HG02642 (cell line): ENCODE measurements around the gene TTC34.
"Not testable (repeated sequence)": the region's sequence is repeated elsewhere in the genome, so short reads cannot be mapped to it uniquely, and the experiment has no call there.

ENCODE experiments used
- ATAC-seq: cut with Tn5 transposase; IDR thresholded peaks from one replicate; pipeline ENCODE4 v1.9.1; 2021; ENCODE audit warnings: mild to moderate bottlenecking; ENCODE audit not compliant: unreplicated experiment, poor library complexity

Gene TTC34

DNA sequence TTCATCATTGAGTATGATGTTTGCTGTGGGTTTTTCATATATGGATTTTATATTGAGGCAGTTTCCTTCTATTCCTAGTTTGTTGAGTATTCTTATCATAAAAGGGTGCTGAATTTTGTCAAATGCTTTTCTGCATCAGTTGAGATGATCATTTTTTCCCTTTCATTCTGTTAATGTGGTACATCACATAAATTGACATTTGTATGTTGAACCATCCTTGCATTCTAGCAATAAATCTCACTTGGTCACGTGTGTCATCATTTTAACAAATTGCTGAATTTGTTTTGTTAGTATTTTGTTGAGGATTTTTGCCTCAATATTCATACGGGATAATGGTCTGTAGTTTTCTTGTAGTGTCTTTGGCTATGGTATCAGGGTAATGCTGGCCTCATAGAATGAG, 19.9 kb downstream of the TTC34 start:
- no peak for ATAC-seq

DNA sequence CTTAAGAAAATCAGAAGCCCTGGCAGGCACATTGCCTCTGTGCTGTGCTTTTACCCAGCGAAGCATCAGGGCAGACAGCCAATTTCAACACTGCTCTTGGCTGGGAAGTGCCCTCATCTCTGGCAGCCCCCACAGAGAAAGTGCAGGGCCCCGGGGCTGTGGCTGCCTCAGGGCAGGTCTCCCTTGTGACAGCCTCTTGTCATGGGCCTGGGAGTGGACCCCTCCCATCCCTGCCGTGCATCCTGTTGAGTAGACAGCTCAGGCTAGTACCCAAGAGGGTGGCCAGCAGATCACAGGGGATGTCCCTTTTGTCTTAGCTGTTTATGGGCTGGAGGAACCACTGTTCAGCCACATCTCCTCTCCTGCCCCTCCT, 23.3 kb downstream of the TTC34 start:
- no peak for ATAC-seq

DNA sequence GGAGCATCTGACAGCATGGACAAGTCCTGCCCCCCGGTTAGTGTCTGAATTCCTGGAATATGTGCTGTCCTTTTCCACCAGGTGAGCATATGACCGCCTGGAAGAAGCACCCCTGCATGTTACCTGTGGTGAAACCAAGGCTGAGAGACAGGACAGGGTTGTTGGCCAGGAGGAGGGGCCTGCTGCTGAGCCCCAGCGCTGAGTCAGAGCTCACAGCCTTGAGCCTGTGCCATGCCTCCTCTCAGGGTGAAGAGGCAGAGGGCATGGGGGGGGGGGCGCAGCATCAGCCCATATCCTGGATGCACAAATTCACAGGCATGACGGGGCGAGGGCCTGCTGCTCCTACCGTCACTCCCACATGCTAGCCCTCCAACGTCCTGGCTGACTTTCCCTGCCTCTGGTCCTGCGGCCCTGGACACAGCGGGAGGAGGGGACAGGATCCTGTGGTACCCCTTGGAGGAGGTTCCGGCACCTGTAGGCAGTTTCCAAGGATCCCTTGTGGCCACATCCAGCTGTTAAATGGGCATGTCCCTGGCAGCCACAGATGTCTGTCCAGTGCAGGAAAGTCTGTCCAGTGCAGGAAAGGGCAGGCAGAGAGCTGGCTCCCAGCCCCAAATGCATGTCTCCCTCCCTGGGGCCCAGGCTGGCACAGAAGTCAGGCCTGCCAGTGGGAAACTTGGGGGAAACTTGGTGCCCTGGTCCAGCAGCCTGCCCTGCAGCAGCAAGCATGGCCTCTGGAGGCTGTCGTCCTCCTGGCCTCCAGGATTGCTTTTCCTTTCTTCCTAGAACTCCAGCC, 23.9 kb downstream of the TTC34 start:
- ATAC-seq = no peak

DNA sequence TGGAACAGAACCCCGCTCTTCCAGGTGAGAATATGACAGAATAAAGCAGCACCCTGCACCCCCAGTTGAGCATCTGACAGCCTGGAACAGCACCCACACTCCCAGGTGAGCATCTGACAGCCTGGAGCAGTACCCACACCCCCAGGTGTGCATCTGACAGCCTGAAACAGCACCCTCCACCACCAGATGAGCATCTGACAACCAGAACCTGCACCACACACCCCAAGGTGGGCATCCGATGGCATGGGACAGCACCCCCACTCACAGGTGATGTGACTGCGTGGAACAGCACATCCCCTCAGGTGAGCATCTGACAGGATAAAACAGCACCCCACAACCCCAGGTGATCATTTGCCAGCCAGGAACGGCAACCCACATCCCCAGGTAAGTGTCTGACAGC, 26.2 kb downstream of the TTC34 start:
- ATAC-seq = not testable (repeated sequence)

DNA sequence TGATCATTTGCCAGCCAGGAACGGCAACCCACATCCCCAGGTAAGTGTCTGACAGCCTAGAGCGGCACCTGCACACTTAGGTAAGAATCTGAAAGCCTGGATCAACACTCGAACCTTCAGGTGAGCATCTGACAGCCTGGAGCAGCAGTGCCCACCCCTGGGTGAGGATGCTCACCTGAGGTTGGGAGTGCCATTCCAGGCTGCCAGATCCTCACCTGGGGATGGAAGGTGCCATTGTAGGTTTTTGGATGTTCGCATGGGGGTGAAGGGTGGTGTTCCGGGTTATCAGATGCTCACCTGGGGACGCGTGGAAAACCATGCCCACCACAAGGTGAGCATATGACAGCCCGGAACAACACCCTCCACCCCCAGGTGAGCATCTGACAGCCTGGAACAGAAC, 33.4 kb downstream of the TTC34 start:
- ATAC-seq = not testable (repeated sequence)

DNA sequence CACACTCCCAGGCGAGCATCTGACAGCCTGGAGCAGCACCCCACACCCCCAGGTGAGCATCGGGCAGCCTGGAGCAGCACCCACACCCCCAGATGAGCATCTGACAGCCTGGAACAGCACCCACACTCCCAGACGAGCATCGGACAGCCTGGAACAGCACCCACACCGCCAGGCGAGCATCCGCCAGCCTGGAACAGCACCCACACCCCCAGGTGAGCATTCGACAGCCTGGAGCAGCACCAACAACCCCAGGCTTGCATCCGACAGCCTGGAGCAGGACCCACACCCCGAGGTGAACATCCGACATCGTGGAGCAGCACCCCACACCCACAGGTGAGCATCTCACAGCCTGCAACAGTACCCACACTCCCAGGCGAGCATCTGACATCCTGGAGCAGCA, 42.1 kb downstream of the TTC34 start:
- ATAC-seq = not testable (repeated sequence)

DNA sequence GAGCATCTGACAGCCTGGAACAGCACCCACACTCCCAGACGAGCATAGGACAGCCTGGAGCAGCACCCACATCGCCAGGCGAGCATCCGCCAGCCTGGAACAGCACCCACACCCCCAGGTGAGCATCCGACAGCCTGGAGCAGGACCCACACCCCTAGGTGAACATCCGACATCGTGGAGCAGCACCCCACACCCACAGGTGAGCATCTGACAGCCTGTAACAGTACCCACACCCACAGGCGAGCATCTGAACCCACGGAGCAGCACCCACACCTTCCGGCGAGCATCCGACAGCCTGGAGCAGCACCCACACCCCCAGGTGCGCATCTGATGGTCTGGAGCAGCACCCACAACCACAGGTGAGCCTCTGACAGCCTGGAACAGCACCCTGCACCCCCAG, 44.0 kb downstream of the TTC34 start:
- not testable (repeated sequence) for ATAC-seq

DNA sequence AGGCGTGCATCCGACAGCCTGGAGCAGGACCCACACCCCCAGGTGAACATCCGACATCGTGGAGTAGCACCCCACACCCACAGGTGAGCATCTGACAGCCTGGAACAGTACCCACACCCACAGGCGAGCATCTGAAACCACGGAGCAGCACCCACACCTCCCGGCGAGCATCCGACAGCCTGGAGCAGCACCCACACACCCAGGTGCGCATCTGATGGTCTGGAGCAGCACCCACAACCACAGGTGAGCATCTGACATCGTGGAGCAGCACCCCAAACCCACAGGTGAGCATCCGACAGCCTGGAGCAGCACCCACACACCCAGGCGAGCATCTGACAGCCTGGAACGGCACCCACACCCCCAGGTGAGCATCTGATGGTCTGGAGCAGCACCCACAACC, 46.1 kb downstream of the TTC34 start:
- ATAC-seq = not testable (repeated sequence)

DNA sequence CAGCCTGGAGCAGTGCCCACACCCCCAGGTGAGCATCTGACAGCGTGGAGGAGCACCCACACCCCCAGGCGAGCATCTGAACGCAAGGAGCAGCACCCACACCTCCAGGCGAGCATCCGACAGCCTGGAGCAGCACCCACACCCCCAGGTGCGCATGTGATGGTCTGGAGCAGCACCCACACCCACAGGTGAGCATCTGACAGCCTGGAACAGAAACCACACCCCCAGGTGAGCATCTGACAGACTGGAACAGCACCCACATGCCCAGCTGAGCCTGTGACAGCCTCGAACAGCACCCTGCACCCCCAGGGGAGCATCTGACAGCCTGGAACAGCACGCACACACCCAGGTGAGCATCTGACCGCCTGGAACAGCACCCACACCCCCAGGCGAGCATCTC, 46.9 kb downstream of the TTC34 start:
- not testable (repeated sequence) for ATAC-seq

DNA sequence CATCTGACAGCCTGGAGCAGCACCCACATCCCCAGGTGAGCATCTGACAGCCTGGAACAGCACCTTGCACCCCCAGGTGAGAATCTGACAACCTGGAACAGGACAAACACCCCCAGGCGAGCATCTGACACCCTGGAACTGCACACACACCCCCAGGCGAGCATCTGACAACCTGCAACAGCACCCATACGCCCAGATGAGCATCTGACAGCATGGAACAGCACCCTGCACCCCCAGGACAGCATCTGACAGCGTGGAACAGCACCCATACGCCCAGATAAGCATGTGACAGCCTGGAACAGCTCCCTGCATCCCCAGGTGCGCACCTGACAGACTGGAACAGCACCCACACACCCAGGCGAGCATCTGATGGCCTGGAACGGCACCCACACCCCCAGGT, 49.0 kb downstream of the TTC34 start:
- not testable (repeated sequence) for ATAC-seq

DNA sequence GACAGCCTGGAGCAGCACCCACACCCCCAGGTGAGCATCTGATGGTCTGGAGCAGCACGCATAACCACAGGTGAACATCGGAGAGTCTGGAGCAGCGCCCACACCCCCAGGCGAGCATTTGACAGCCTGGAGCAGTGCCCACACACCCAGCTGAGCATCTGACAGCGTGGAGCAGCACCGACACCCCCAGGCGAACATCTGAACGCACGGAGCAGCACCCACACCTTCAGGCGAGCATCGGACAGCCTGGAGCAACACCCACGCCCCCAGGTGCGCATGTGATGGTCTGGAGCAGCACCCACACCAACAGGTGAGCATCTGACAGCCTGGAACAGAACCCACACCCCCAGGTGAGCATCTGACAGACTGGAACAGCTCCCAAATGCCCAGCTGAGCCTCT, 49.6 kb downstream of the TTC34 start:
- not testable (repeated sequence) for ATAC-seq

DNA sequence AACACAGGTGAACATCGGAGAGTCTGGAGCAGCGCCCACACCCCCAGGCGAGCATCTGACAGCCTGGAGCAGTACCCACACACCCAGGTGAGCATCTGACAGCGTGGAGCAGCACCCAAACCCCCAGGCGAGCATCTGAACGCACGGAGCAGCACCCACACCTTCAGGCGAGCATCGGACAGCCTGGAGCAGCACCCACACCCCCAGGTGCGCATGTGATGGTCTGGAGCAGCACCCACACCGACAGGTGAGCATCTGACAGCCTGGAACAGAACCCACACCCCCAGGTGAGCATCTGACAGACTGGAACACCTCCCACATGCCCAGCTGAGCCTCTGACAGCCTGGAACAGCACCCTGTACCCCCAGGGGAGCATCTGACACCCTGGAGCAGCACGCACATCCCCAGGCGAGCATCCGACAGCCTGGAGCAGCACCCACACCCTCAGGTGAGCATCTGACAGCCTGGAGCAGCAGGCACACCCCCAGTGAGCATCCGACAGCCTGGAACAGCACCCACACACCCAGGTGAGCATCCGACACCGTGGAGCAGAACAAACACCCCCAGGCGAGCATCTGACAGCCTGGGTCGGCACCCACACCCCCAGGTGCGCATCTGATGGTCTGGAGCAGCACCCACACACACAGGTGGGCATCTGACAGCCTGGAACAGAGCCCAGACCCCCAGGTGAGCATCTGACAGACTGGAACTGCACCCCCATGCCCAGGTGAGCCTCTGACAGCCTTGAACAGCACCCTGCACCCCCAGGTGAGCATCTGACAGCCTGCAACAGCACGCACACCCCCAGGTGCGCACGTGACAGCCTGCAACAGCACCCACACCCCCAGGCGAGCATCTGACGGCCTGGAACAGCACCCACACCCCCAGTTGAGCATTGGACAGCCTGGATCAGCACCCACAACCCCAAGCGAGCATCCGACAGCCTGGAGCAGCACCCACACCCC, 50.4 kb downstream of the TTC34 start:
- ATAC-seq = not testable (repeated sequence)

DNA sequence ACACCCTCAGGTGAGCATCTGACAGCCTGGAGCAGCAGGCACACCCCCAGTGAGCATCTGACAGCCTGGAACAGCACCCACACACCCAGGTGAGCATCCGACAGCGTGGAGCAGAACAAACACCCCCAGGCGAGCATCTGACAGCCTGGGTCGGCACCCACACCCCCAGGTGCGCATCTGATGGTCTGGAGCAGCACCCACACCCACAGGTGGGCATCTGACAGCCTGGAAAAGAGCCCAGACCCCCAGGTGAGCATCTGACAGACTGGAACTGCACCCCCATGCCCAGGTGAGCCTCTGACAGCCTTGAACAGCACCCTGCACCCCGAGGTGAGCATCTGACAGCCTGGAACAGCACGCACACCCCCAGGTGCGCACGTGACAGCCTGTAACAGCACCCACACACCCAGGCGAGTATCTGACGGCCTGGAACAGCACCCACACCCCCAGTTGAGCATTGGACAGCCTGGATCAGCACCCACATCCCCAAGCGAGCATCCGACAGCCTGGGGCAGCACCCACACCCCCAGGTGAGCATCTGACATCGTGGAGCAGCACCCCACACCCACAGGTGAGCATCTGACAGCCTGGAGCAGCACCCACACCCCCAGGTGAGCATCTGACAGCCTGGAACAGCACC, 51.3 kb downstream of the TTC34 start:
- ATAC-seq = not testable (repeated sequence)

DNA sequence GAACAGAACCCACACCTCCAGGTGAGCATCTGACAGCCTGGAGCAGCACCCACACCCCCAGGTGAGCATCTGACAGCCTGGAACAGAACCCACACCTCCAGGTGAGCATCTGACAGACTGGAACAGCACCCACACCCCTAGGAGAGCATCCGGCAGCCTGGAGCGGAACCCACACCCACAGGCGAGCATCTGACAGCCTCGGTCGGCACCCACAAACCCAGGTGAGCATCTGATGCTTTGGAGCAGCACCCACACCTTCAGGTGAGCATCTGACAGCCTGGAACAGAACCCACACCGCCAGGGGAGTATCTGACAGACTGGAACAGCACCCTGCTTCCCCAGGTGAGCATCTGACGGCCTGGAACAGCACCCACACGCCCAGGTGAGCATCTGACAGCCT, 52.9 kb downstream of the TTC34 start:
- not testable (repeated sequence) for ATAC-seq

DNA sequence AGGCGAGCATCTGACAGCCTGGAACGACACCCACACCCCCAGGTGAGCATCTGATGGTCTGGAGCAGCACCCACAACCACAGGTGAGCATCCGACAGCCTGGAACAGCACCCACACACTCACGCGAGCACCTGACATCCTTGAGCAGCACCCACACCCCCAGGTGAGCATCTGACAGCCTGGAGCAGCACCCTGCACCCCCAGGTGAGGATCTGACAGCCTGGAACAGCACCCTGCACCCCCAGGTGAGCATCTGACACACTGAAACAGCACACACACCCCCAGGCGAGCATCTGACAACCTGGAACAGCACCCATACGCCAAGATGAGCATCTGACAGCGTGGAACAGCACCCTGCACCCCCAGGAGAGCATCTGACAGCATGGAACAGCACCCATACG, 106.7 kb downstream of the TTC34 start:
- ATAC-seq = not testable (repeated sequence)

DNA sequence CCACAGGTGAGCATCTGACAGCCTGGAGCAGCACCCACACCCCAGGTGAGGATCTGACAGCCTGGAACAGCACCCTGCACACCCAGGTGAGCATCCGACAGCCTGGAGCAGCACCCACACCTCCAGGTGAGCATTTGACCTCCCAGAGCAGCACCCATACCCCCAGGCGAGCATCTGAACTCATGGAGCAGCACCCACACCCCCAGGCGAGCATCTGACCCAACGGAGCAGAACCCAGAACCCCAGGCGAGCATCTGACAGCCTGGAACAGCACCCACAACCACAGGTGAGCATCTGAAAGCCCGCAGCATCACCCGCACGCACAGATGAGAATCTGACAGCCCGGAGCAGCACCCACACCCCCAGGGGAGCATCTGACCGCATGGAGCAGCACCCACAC, 111.3 kb downstream of the TTC34 start:
- not testable (repeated sequence) for ATAC-seq

DNA sequence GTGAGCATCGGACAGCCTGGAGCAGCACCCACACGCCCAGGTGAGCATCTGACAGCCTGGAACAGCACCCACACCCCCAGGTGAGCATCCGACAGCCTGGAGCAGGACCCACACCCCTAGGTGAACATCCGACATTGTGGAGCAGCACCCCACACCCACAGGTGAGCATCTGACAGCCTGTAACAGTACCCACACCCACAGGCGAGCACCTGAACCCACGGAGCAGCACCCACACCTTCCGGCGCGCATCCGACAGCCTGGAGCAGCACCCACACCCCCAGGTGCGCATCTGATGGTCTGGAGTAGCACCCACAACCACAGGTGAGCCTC, 113.2 kb downstream of the TTC34 start:
- not testable (repeated sequence) for ATAC-seq

DNA sequence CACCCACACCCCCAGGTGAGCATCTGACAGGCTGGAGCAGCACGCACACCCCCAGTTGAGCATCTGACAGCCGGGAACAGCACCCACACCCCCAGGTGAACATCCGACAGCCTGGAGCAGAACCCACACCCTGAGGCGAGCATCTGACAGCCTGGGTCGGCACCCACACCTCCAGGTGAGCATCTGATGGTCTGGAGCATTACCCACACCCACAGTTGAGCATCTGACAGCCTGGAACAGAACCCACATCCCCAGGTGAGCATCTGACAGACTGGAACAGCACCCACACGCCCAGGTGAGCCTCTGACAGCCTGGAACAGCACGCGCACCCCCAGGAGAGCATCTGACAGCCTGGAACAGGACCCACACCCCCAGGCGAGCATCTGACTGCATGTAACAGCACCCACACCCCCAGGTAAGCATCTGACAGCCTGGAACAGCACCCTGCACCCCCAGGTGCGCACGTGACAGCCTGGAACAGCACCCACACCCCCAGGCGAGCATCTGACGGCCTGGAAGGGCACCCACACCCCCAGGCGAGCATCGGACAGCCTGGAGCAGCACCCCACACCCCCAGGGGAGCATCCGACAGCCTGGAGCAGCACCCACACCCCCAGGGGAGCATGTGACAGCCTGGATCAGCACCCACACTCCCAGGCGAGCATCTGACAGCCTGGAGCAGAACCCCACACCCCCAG, 113.7 kb downstream of the TTC34 start:
- ATAC-seq = not testable (repeated sequence)

DNA sequence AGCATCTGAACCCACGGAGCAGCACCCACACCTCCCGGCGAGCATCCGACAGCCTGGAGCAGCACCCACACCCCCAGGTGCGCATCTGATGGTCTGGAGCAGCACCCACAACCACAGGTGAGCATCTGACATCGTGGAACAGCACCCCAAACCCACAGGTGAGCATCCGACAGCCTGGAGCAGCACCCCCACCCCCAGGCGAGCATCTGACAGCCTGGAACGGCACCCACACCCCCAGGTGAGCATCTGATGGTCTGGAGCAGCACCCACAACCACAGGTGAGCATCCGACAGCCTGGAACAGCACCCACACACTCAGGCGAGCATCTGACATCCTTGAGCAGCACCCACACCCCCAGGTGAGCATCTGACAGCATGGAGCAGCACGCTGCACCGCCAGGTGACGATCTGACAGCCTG, 114.3 kb downstream of the TTC34 start:
- not testable (repeated sequence) for ATAC-seq
